ENCODE data around the gene RRP12.

RRP12 gene

DNA sequence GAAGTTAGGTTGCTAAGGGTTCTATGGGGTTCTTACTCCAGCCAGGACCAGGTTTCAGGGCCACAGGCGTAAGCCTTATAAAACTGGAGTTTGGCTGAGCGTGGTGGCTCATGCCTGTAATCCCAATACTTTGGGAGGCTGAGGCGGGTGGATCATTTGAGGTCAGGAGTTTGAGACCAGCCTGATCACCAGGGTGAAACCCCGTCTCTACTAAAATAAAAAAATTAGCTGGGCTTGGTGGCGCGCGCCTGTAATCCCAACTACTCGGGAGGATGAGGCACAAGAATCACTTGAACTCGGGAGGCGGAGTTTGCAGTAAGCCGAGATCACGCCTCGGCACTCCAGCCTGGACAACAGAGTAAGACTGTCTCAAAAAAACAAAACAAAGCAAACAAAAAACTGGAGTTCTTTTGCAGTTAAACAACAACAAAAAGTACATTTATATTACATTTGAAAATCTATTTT is 347 bp upstream of the RRP12 start:
- TF ChIP-seq, protein P1, sequence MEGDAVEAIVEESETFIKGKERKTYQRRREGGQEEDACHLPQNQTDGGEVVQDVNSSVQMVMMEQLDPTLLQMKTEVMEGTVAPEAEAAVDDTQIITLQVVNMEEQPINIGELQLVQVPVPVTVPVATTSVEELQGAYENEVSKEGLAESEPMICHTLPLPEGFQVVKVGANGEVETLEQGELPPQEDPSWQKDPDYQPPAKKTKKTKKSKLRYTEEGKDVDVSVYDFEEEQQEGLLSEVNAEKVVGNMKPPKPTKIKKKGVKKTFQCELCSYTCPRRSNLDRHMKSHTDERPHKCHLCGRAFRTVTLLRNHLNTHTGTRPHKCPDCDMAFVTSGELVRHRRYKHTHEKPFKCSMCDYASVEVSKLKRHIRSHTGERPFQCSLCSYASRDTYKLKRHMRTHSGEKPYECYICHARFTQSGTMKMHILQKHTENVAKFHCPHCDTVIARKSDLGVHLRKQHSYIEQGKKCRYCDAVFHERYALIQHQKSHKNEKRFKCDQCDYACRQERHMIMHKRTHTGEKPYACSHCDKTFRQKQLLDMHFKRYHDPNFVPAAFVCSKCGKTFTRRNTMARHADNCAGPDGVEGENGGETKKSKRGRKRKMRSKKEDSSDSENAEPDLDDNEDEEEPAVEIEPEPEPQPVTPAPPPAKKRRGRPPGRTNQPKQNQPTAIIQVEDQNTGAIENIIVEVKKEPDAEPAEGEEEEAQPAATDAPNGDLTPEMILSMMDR (IDR thresholded peaks at IDR 0.05), result no peak

DNA sequence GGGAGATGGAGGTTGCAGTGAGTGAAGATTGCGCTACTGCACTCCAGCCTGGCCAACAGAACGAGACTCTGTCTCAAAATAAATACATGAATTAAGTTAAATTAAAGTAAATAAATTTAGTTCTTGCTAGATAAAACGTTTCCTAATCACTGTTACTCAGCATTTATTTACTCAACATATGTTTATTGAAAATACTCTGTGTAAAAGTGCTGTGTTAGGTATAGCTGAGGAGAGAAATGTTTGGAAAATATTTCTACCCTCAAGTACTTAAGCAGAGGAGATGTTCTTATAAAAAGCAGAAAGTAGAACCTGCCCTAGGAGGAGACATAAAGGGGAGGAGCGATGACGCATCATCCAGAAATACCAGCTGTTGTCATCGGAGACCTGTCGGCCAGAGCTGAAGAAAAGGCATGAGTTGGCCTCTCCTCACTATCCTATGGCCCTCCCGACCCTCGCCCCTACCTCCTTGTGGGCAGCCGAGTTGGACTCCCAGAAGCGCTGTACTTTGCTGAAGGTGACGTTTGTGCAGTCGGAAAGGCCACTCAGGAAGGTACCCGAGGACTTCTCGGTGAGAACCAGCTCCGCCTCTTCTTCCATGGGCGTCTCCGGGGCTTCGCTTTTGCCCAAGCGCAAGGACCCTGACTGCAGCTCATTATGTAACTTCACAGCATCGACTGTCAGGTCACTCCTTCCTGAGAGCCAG is 1.1 kb downstream of the RRP12 start:
- TF ChIP-seq, protein P1 (IDR thresholded peaks at IDR 0.05), result no peak

DNA sequence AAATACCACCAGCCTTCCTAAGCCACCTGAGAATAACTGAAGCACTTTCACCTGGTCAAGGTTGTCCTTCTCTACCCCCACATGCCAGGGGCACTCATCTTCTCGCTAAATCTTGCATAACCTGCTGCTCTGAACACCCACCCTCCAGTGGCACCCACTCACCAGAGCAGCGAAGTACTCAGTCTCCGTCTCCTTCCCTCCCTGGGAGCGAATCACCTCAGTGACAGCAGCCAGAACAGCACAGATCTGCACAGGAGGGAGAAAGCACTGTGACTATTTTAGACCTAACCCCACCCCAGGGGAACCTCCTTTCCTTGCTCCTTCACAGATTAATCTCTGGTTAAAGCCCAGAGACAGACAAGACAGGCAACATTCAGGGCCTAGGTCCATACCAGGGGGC is 5.1 kb downstream of the RRP12 start:
- TF ChIP-seq, protein P1 (IDR thresholded peaks at IDR 0.05), result no peak

DNA sequence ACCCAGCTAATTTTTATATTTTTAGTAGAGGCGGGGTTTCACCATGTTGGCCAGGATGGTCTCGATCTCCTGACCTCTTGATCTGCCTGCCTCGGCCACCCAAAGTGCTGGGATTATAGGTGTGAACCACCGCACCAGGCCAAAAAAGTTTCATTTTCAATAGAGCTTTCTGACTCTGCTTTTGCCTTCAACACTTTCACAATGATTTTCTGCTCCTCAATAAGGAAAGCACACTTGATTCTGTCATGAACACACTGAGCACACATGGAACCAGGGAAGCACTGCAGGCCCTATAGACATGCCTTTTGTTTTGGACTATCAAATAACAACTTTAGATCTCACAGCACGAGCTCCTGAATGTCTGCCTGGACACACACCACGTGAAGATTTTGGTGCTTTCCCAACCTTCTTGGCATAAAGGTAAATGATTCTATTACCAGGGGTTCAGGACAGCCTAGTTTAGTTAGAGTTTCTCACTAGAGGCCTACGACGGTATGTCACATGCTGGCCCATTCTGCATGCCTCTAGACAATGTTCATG is 8.0 kb downstream of the RRP12 start:
- TF ChIP-seq, protein P1 (IDR thresholded peaks at IDR 0.05), result no peak

DNA sequence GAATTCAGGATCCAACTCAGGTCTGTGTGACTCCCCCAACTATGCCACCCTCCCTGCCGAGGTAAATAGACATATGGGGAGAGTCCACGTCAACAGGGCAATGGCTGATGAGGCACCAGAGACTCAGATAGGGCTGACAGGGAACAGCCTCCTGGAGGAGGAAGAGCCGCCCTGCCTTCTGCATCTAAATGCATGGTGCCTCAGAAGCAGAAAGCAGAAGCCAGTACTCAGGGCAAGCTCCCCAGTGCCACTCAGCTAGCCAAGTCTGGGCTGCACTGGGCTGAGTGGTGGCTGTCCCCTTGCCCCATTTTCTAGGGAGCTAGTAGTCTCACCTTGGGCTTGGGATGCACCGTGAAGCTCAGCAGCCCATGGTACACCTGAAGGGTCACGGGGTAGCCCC is 11.0 kb downstream of the RRP12 start:
- TF ChIP-seq, protein P1 (IDR thresholded peaks at IDR 0.05), result no peak

DNA sequence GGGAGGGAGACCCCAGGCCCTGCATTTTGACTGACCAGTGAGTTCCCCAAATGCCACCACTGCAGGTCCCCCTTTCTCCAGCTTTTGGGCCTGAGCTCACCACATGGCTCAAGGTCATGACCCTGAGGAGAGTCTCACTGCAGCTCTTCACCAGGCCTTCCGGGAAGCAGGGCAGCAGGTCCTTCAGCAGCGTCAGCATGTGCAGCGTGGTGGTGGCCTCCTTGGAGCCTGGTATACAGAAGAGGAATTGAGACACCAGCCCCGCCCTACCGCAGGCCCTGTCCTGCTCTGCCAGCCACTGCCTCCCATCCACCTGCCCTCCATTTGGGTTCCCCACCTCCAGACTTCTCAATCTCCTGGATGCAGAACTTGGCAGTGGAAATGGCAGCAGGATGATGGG is 13.0 kb downstream of the RRP12 start:
- TF ChIP-seq, protein P1 (IDR thresholded peaks at IDR 0.05), result no peak

DNA sequence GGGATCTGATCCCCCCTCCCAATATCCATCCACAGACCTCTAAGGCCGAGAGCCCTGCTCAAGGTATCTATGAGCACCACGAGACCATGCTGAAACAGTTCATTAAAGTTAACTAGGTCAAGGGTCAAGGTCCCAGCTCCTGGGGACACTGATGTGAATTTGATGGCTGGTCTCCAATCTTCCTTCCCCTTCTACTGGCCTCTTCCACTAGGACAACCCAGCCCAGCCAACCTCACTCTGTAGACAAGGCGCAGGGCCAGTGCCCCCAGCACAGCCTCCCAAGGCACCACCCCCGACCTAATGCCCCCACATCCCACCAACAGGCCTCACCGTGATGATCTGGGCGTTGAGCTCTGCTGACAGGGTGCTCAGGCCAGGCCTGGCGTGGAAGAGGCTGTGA is 15.6 kb downstream of the RRP12 start:
- TF ChIP-seq, protein P1 (IDR thresholded peaks at IDR 0.05), result no peak

Measured in LNCAP (cell line).